GM12878 (cell line): ENCODE results near the gene CSF2. TPM values are rescaled to one million over a fixed set of nuclear protein-coding genes. Genes with fewer than 3 reads are reported as not detected.

Experiments used
- ATAC-seq: fragments of 200-7000 bp; cut with Tn5 transposase; 3 replicates; pipeline ENCODE4 v1.9.1; 2020; ENCODE audit warnings: mild to moderate bottlenecking, moderate library complexity
- BruUV-seq: library from RNA; stranded (reverse); fragments of 400-500 nt; replicated peaks from 2 replicates; lab custom pipeline; 2021; lab: Mats Ljungman, UMichigan
- CTCF ChIA-PET: fragments of 300-600 bp; sonication (Branson Sonifier 250); formaldehyde crosslinking; extraction: SDS; loops from one replicate; lab custom pipeline; 2021; ENCODE audit warnings: inconsistent platforms; lab: Yijun Ruan, JAX
- POLR2A ChIA-PET: fragments of 350-600 bp; formaldehyde crosslinking; extraction: SDS; loops from one replicate; lab custom pipeline; 2021; ENCODE audit warnings: inconsistent platforms; lab: Charles Lee
- RAD21 ChIA-PET: fragments of 300-600 bp; sonication (Branson Sonifier 250); formaldehyde crosslinking; loops from one replicate; lab custom pipeline; 2023; ENCODE audit warnings: antibody characterized with exemption; ENCODE audit not compliant: unreplicated experiment; lab: Charles Lee
- SMC1A ChIA-PET: fragments of 300-600 bp; sonication (Branson Sonifier 250); formaldehyde crosslinking; loops from one replicate; lab custom pipeline; 2023; ENCODE audit not compliant: unreplicated experiment, uncharacterized antibody; lab: Charles Lee
- DNase-seq: peaks from one replicate; pipeline ENCODE4 v3.0.0-alpha.2; 2011; ENCODE audit warnings: low read depth, low spot score
- FAIRE-seq: peaks from 3 replicates; lab custom pipeline; 2011; peaks lifted over from hg19 to GRCh38; lab: Jason Lieb, UNC
- H2AFZ ChIP-seq: 2 replicates; pipeline ENCODE4 v1.6.0; 2011; ENCODE audit warnings: low read depth, low read length, control low read depth; ENCODE audit not compliant: control insufficient read depth
- H3K27ac ChIP-seq: 2 replicates; pipeline ENCODE4 v1.5.1; 2011; ENCODE audit warnings: control low read depth; ENCODE audit not compliant: control insufficient read depth, insufficient read depth
- H3K27me3 ChIP-seq, 2 experiments: replicated peaks in 1 of 2; 2 replicates each; pipeline versions ENCODE4 v1.6.0 to v1.6.1; 2011; ENCODE audit warnings: low read length in 1 of 2; ENCODE audit not compliant: control insufficient read depth in 2 of 2, insufficient read depth in 2 of 2
- H3K36me3 ChIP-seq, 2 experiments: 2 replicates each; pipeline ENCODE4 v1.5.1; 2011; ENCODE audit warnings: low read length in 1 of 2; ENCODE audit not compliant: control insufficient read depth in 2 of 2, insufficient read depth in 2 of 2
- H3K4me1 ChIP-seq: 2 replicates; pipeline ENCODE4 v1.6.1; 2011; ENCODE audit warnings: mild to moderate bottlenecking, low read length, moderate library complexity, mixed read lengths; ENCODE audit not compliant: control insufficient read depth, insufficient read depth
- H3K4me2 ChIP-seq: 2 replicates; pipeline ENCODE4 v1.6.0; 2011; ENCODE audit warnings: control low read depth; ENCODE audit not compliant: control insufficient read depth, insufficient read depth
- H3K4me3 ChIP-seq: fragments of 200-600 bp; sonication (generic); 2 replicates; pipeline ENCODE4 v1.5.1; 2016
- H3K79me2 ChIP-seq: 2 replicates; pipeline ENCODE4 v1.6.0; 2011; ENCODE audit warnings: low read length; ENCODE audit not compliant: control insufficient read depth, insufficient read depth
- H3K9ac ChIP-seq: 2 replicates; pipeline ENCODE4 v1.8.0; 2011; ENCODE audit warnings: low read length, control low read depth, mixed read lengths; ENCODE audit not compliant: control insufficient read depth, insufficient read depth
- H3K9me3 ChIP-seq: replicated peaks from 3 replicates; pipeline ENCODE4 v1.5.1; 2011; ENCODE audit warnings: mild to moderate bottlenecking, low read length; ENCODE audit not compliant: control insufficient read depth, insufficient read depth
- H4K20me1 ChIP-seq: 2 replicates; pipeline ENCODE4 v1.6.0; 2011; ENCODE audit not compliant: control insufficient read depth, insufficient read depth
- EGR1 ChIP-seq, 2 experiments: IDR thresholded peaks; 1 replicate in 1 of 2; 2 replicates in 1 of 2; pipeline ENCODE4 v1.6.1; 2011 to 2012; ENCODE audit warnings: low read depth in 2 of 2, low read length in 2 of 2, borderline replicate concordance in 1 of 2, mild to moderate bottlenecking in 1 of 2, moderate library complexity in 1 of 2
- HDGF ChIP-seq: fragments of 450-650 bp; IDR thresholded peaks from 2 replicates; pipeline ENCODE4 v1.6.1; 2016; ENCODE audit warnings: antibody characterized with exemption
- IKZF2 ChIP-seq, 2 experiments: fragments of 450-650 bp; IDR thresholded peaks; 2 replicates each; pipeline ENCODE4 v1.6.1; 2017; ENCODE audit warnings: mild to moderate bottlenecking in 2 of 2, moderate library complexity in 2 of 2
- IRF4 ChIP-seq: IDR thresholded peaks from 2 replicates; pipeline ENCODE4 v1.6.1; 2011; ENCODE audit warnings: low read depth, low read length
- MYB ChIP-seq: fragments of 150-350 bp; IDR thresholded peaks from 2 replicates; pipeline ENCODE4 v1.6.1; 2014; ENCODE audit warnings: mild to moderate bottlenecking, low read depth, low read length, borderline replicate concordance
- NFIC ChIP-seq: IDR thresholded peaks from 2 replicates; pipeline ENCODE4 v1.6.1; 2012; ENCODE audit warnings: low read depth, mild to moderate bottlenecking, inconsistent platforms, low read length, moderate library complexity
- NR2F1 ChIP-seq: fragments of 450-650 bp; conservative IDR thresholded peaks from 2 replicates; pipeline ENCODE4 v1.6.1; 2017; ENCODE audit warnings: mild to moderate bottlenecking
- RFX5 ChIP-seq: IDR thresholded peaks from 2 replicates; pipeline ENCODE4 v1.6.1; 2011; ENCODE audit warnings: low read depth, low read length, improper control_type of control experiment
- SPI1 ChIP-seq: IDR thresholded peaks from 2 replicates; pipeline ENCODE4 v1.6.1; 2011; ENCODE audit warnings: low read depth, mild to moderate bottlenecking, low read length, moderate library complexity, borderline replicate concordance; ENCODE audit not compliant: insufficient read depth
- SREBF2 ChIP-seq: IDR thresholded peaks from 2 replicates; pipeline ENCODE4 v1.6.1; 2012; ENCODE audit warnings: mild to moderate bottlenecking, low read length
- USF1 ChIP-seq: IDR thresholded peaks from 2 replicates; pipeline ENCODE4 v1.6.1; 2011; ENCODE audit warnings: borderline replicate concordance, low read depth, mild to moderate bottlenecking, moderate library complexity, mixed read lengths, low read length; ENCODE audit not compliant: insufficient read depth; ENCODE audit errors: extremely low read length
- ZNF217 ChIP-seq: fragments of 450-650 bp; IDR thresholded peaks from 2 replicates; pipeline ENCODE4 v1.6.1; 2017; ENCODE audit warnings: antibody characterized with exemption, mild to moderate bottlenecking
- ZNF24 ChIP-seq: fragments of 450-650 bp; IDR thresholded peaks from 2 replicates; pipeline ENCODE4 v1.6.1; 2017; ENCODE audit warnings: antibody characterized with exemption, mild to moderate bottlenecking
- ZSCAN29 ChIP-seq: fragments of 450-650 bp; IDR thresholded peaks from 2 replicates; pipeline ENCODE4 v1.6.1; 2017; ENCODE audit warnings: mild to moderate bottlenecking, moderate library complexity
- WGBS: methylation state at CpG from one replicate; pipeline ENCODE4 v1.1.6; 2016; ENCODE audit warnings: low lambda C conversion rate; ENCODE audit not compliant: insufficient replicate concordance, insufficient coverage; ENCODE audit errors: missing lambda C conversion rate; 5-methylcytosine and 5-hydroxymethylcytosine counted together
- in situ Hi-C: fragments of 300-500 bp; cut with MboI; formaldehyde crosslinking; loops from 9 replicates; pipeline ENCODE4 v1.14.3; 2018; ENCODE audit warnings: mixed read lengths
- intact Hi-C: fragments of 100-400 bp; cut with micrococcal nuclease; formaldehyde crosslinking; loops from one replicate; pipeline ENCODE4 v1.14.2; 2022; ENCODE audit not compliant: unreplicated experiment
- polyA plus RNA-seq, 11 experiments: library from polyadenylated mRNA; depleted of rRNA in 4 of 11; unstranded in 6 of 11; stranded (reverse) in 5 of 11; fragments of >200 nt; fragmentation: Nextera tagmentation in 4 of 11; fragmentation: Illumina TruSeq in 1 of 11; extraction: Ambion mirVana in 4 of 11; extraction: Trizol in 1 of 11; gene quantifications; 1 replicate in 1 of 11; 2 replicates in 10 of 11; pipeline versions ENCODE4 v1.2.1 to v1.2.3, GENCODE V29; 2011 to 2016; ENCODE audit warnings: inconsistent platforms in 2 of 11, missing spikeins in 2 of 11, low read depth in 1 of 11
- total RNA-seq, 4 experiments: library from RNA; depleted of rRNA in 3 of 4; stranded (reverse); fragments of >200 nt in 3 of 4; fragmentation: Illumina TruSeq in 1 of 4; extraction: Trizol in 1 of 4; gene quantifications; 2 replicates each; pipeline versions ENCODE4 v1.2.1 to v1.2.3, GENCODE V29; 2013 to 2021
- TF ChIP-seq, protein P1 (sequence below): IDR thresholded peaks from 2 replicates; pipeline ENCODE4 v1.6.1; 2012; ENCODE audit warnings: low read length, inconsistent platforms

Gene CSF2
- total and polyA plus RNA-seq, 10 of the 15 experiments (the other 5 are each of a cell fraction or from before 2014, with no cell fraction given) = 0.15 to 2.0 (median 0.69) TPM; not detected in 2

DNA sequence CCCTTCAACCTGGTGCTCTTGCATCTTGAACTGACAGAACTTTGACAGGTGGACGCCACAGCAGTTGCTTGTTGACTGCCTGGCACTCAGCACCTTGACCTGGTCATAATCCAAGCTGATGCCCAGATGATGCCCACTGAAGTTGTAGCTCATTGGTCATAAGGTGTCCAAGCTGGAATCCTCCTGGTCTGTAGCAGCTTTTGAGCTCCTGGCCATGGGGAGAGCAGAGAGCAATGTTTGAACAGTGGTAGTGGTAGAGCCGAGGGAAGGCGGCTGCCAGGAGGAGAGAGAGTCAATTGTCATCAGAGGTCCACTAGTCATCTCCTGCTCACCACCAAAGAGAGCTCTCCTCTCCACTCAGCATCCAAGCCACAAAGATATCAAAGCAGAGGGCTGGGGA is 23.3 kb downstream of the CSF2 start:
- 48% methylated on average over 3 of the region's 3 CpGs for WGBS
- ChIA-PET SMC1A (interaction anchor here (1.5 to 1.7 kb wide), 2 partner anchors 24 to 30 kb away, joined by 3 to 4 read pairs; no protein-coding TSS in a partner anchor), RAD21 (interaction anchor here (1.2 kb wide), 1 partner anchor 34 kb away, joined by 4 read pairs; no protein-coding TSS in a partner anchor), POLR2A (interaction anchor here (1.1 kb wide), 1 partner anchor 9 kb away, joined by 4 read pairs; no protein-coding TSS in a partner anchor), CTCF (interaction anchor here (1.3 kb wide), 2 partner anchors 34 to 83 kb away, joined by 3 to 4 read pairs; no protein-coding TSS in a partner anchor)
- no peak overlapping the region for H3K4me3 ChIP-seq
- DNase-seq = no peak
- no peaks in the 10 kb centered on the region for H3K36me3 ChIP-seq
- H3K9ac ChIP-seq = no peak overlapping the region
- intact Hi-C loops (no loop called here), in situ Hi-C loops (no loop called here)
- H3K9me3 ChIP-seq = no peaks in the 10 kb centered on the region
- no peak overlapping the region for H2AFZ ChIP-seq
- H3K27ac ChIP-seq = no peak overlapping the region
- H3K4me1 ChIP-seq = peaks cover 56% of the 10 kb centered on the region
- H4K20me1 ChIP-seq = no peaks in the 10 kb centered on the region
- H3K4me2 ChIP-seq = no peak overlapping the region
- no peak for ATAC-seq
- FAIRE-seq = no peak
- no peaks in the 10 kb centered on the region for H3K79me2 ChIP-seq
- BruUV-seq = no TSS peak
- TF ChIP-seq RFX5 = no peak
- no peak for TF ChIP-seq USF1
- no peak for TF ChIP-seq IKZF2 (IDR thresholded peaks at IDR 0.05)
- TF ChIP-seq EGR1 (IDR thresholded peaks at IDR 0.05; ENCODE audit: borderline replicate concordance in 1 of 2, low read depth in 2 of 2, low read length in 2 of 2) = no peak
- TF ChIP-seq HDGF = no peak
- TF ChIP-seq, protein P1, sequence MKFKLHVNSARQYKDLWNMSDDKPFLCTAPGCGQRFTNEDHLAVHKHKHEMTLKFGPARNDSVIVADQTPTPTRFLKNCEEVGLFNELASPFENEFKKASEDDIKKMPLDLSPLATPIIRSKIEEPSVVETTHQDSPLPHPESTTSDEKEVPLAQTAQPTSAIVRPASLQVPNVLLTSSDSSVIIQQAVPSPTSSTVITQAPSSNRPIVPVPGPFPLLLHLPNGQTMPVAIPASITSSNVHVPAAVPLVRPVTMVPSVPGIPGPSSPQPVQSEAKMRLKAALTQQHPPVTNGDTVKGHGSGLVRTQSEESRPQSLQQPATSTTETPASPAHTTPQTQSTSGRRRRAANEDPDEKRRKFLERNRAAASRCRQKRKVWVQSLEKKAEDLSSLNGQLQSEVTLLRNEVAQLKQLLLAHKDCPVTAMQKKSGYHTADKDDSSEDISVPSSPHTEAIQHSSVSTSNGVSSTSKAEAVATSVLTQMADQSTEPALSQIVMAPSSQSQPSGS = no peak
- no peak for TF ChIP-seq ZNF24
- no peak for TF ChIP-seq NFIC
- no peak for TF ChIP-seq SPI1
- no peak for TF ChIP-seq IRF4
- TF ChIP-seq SREBF2 = no peak
- no peak for TF ChIP-seq ZSCAN29
- no peak for TF ChIP-seq ZNF217
- TF ChIP-seq NR2F1 = no peak
- no peak for TF ChIP-seq MYB
- no peaks in the 10 kb centered on the region for H3K27me3 ChIP-seq
